Hippocampal formation (tissue), 2 donors: ENCODE results near the gene INAVA.
"Not testable (repeated sequence)": the region's sequence is repeated elsewhere in the genome, so short reads cannot be mapped to it uniquely, and the experiment has no call there.

ENCODE experiments used
- DNase-seq, 2 donors: peaks; one replicate each; lab custom pipeline; 2025; lab: John Stamatoyannopoulos, UW

Gene INAVA

DNA sequence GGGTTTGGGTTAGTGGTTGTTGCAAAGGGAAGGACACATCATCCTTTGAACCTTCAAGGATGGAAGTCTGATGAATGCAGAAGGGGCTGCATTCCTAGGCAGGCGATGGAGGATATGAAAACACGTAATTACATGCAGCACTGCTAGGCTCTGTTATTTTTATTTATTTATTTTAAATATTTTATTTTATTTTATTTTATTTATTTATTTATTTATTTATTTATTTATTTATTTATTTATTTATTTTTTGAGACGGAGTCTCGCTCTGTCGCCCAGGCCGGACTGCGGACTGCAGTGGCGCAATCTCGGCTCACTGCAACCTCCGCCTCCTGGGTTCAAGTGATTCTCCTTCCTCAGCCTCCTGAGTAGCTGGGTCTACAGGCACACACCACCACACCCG, 69.2 kb downstream of the INAVA start:
- not testable (repeated sequence) for DNase-seq
